HEK293 (cell line): Measurements from ENCODE around the gene CHFR.

Experiments
- AEBP2 ChIP-seq: fragments of 450-650 bp; formaldehyde crosslinking; IDR thresholded peaks from 2 replicates; pipeline ENCODE4 v1.5.1; 2016; ENCODE audit warnings: missing biosample characterization, missing genetic modification characterization, borderline replicate concordance
- EGR2 ChIP-seq: fragments of 450-650 bp; formaldehyde crosslinking; IDR thresholded peaks from 2 replicates; pipeline ENCODE4 v1.5.1; 2016; ENCODE audit warnings: low read depth, missing biosample characterization, missing genetic modification characterization
- FEZF1 ChIP-seq: fragments of 450-650 bp; formaldehyde crosslinking; IDR thresholded peaks from 2 replicates; pipeline ENCODE4 v1.5.1; 2016; ENCODE audit warnings: missing biosample characterization, missing genetic modification characterization
- GLIS2 ChIP-seq: fragments of 450-650 bp; formaldehyde crosslinking; IDR thresholded peaks from 2 replicates; pipeline ENCODE4 v1.5.1; 2016; ENCODE audit warnings: missing biosample characterization, missing genetic modification characterization
- KLF1 ChIP-seq: fragments of 450-650 bp; formaldehyde crosslinking; IDR thresholded peaks from 2 replicates; pipeline ENCODE4 v1.5.1; 2016; ENCODE audit warnings: missing biosample characterization, missing genetic modification characterization
- KLF10 ChIP-seq: fragments of 450-650 bp; IDR thresholded peaks from 2 replicates; pipeline ENCODE4 v1.5.1; 2018; ENCODE audit warnings: missing biosample characterization, mild to moderate bottlenecking, missing genetic modification characterization
- PRDM6 ChIP-seq: fragments of 450-650 bp; formaldehyde crosslinking; IDR thresholded peaks from 2 replicates; pipeline ENCODE4 v1.5.1; 2017; ENCODE audit warnings: missing biosample characterization, missing genetic modification characterization
- REPIN1 ChIP-seq: fragments of 450-650 bp; formaldehyde crosslinking; IDR thresholded peaks from 2 replicates; pipeline ENCODE4 v1.5.1; 2017; ENCODE audit warnings: missing biosample characterization, missing genetic modification characterization, low read depth
- SCRT2 ChIP-seq: fragments of 450-650 bp; formaldehyde crosslinking; IDR thresholded peaks from 2 replicates; pipeline ENCODE4 v1.5.1; 2016; ENCODE audit warnings: missing biosample characterization, missing genetic modification characterization
- ZBTB49 ChIP-seq: fragments of 450-650 bp; formaldehyde crosslinking; IDR thresholded peaks from 2 replicates; pipeline ENCODE4 v1.5.1; 2016; ENCODE audit warnings: missing biosample characterization, missing genetic modification characterization, low read depth
- ZNF138 ChIP-seq: fragments of 450-650 bp; formaldehyde crosslinking; IDR thresholded peaks from 2 replicates; pipeline ENCODE4 v1.5.1; 2016; ENCODE audit warnings: missing biosample characterization, missing genetic modification characterization, borderline replicate concordance
- ZNF155 ChIP-seq: fragments of 450-650 bp; formaldehyde crosslinking; IDR thresholded peaks from 2 replicates; pipeline ENCODE4 v1.5.1; 2016; ENCODE audit warnings: missing biosample characterization, missing genetic modification characterization
- ZNF174 ChIP-seq: fragments of 450-650 bp; formaldehyde crosslinking; IDR thresholded peaks from 2 replicates; pipeline ENCODE4 v1.5.0; 2017; ENCODE audit warnings: missing biosample characterization, mild to moderate bottlenecking, missing genetic modification characterization
- ZNF266 ChIP-seq: fragments of 450-650 bp; formaldehyde crosslinking; IDR thresholded peaks from 2 replicates; pipeline ENCODE4 v1.5.1; 2016; ENCODE audit warnings: missing biosample characterization, missing genetic modification characterization, low read depth
- ZNF274 ChIP-seq, 2 experiments: fragments of 200-500 bp in 1 of 2; fragments of 450-650 bp in 1 of 2; sonication (Bioruptor generic) in 1 of 2; formaldehyde crosslinking in 1 of 2; IDR thresholded peaks; 2 replicates each; pipeline versions ENCODE4 v1.5.1 to v1.6.1; 2014 to 2016; ENCODE audit warnings: borderline replicate concordance in 1 of 2, inconsistent platforms in 1 of 2, low read length in 1 of 2, missing biosample characterization in 1 of 2, missing genetic modification characterization in 1 of 2
- ZNF548 ChIP-seq: fragments of 450-650 bp; formaldehyde crosslinking; IDR thresholded peaks from 2 replicates; pipeline ENCODE4 v1.5.1; 2016; ENCODE audit warnings: missing biosample characterization, missing genetic modification characterization
- ZNF837 ChIP-seq: fragments of 450-650 bp; formaldehyde crosslinking; IDR thresholded peaks from 2 replicates; pipeline ENCODE4 v1.5.1; 2016; ENCODE audit warnings: missing biosample characterization, missing genetic modification characterization
- ZSCAN18 ChIP-seq: fragments of 450-650 bp; formaldehyde crosslinking; IDR thresholded peaks from 2 replicates; pipeline ENCODE4 v1.5.1; 2016; ENCODE audit warnings: missing biosample characterization, missing genetic modification characterization
- ZXDB ChIP-seq: fragments of 450-650 bp; formaldehyde crosslinking; IDR thresholded peaks from 2 replicates; pipeline ENCODE4 v1.5.1; 2016; ENCODE audit warnings: missing biosample characterization, missing genetic modification characterization
- TF ChIP-seq, protein P1 (sequence below): sonication (generic); formaldehyde crosslinking; IDR thresholded peaks from 2 replicates; pipeline ENCODE4 v1.8.1; 2022; ENCODE audit warnings: mild to moderate bottlenecking, moderate library complexity, missing genetic modification reagents
- TF ChIP-seq, protein P2 (sequence below): fragments of 450-650 bp; formaldehyde crosslinking; IDR thresholded peaks from 2 replicates; pipeline ENCODE4 v1.5.0; 2017; ENCODE audit warnings: missing biosample characterization, missing genetic modification characterization, borderline replicate concordance
- TF ChIP-seq, protein P3 (sequence below): fragments of 450-650 bp; formaldehyde crosslinking; conservative IDR thresholded peaks from 2 replicates; pipeline ENCODE4 v1.5.1; 2016; ENCODE audit warnings: low read depth, missing biosample characterization, missing genetic modification characterization

The CHFR gene

DNA sequence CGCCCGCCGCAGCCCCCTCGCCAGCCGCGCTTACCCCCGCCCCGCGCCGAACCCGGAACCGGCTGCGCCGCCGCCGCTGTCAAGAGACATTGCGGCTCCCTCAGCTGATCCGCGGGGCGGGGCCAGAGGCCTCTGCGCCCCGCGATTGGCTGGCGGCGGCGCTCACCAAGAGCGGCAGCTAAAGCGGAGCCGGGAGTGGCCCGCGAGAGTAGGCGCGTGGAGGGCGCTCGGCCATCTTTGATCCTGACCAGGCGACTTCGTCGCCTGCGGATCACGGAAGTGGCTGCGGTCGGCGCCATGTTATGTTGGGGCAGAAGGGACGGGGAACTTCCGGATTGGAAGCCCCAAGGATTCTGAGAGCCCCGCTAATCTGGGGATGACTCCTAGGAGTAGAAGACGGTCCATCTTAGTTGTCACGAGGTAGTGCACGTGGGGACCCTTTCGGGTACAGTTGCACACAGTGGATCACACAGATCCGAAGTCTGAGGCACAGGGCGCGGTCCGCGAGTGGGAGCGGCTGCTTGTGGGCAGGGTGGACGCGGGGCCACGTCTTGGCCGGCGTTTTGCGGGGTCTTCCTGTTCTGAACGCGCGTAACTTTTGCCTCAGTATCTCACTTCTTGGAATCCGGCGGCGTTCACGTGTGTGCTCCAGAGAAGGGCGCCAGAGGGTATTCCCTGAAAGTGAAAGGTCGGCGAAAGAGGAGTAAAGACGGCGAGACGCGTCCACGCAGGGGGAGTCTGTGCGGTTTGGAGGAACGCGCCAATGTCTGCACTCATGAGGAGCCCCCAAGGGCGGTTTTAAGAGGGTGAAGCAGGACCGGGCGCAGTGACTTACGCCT, at the start of gene CHFR (continued):
- TF ChIP-seq ZBTB49 (tag by site-specific recombination): no peak
- no peak for TF ChIP-seq ZNF138 (tag by site-specific recombination)
- TF ChIP-seq KLF1 (tag by site-specific recombination): no peak; the same call in 1 of the 2 replicates
- no peak for TF ChIP-seq ZNF274 (IDR thresholded peaks at IDR 0.05; ENCODE audit: low read length)
- TF ChIP-seq ZNF274 (tag by site-specific recombination; IDR thresholded peaks at IDR 0.05; ENCODE audit: borderline replicate concordance): no peak
- TF ChIP-seq ZXDB (tag by site-specific recombination): peak; percentile 82
- no peak for TF ChIP-seq ZNF155 (tag by site-specific recombination)
- no peak for TF ChIP-seq ZNF174 (tag by site-specific recombination)
- no peak for TF ChIP-seq ZNF548 (tag by site-specific recombination)
- TF ChIP-seq, protein P1, sequence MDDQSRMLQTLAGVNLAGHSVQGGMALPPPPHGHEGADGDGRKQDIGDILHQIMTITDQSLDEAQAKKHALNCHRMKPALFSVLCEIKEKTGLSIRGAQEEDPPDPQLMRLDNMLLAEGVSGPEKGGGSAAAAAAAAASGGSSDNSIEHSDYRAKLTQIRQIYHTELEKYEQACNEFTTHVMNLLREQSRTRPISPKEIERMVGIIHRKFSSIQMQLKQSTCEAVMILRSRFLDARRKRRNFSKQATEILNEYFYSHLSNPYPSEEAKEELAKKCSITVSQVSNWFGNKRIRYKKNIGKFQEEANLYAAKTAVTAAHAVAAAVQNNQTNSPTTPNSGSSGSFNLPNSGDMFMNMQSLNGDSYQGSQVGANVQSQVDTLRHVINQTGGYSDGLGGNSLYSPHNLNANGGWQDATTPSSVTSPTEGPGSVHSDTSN (CRISPR knock-in tag): no peak
- no peak for TF ChIP-seq ZSCAN18 (tag by site-specific recombination)
- TF ChIP-seq SCRT2 (tag by site-specific recombination): no peak
- TF ChIP-seq ZNF266 (tag by site-specific recombination): no peak
- TF ChIP-seq FEZF1 (tag by site-specific recombination): no peak
- no peak for TF ChIP-seq AEBP2
- TF ChIP-seq GLIS2: no peak
- TF ChIP-seq, protein P2, sequence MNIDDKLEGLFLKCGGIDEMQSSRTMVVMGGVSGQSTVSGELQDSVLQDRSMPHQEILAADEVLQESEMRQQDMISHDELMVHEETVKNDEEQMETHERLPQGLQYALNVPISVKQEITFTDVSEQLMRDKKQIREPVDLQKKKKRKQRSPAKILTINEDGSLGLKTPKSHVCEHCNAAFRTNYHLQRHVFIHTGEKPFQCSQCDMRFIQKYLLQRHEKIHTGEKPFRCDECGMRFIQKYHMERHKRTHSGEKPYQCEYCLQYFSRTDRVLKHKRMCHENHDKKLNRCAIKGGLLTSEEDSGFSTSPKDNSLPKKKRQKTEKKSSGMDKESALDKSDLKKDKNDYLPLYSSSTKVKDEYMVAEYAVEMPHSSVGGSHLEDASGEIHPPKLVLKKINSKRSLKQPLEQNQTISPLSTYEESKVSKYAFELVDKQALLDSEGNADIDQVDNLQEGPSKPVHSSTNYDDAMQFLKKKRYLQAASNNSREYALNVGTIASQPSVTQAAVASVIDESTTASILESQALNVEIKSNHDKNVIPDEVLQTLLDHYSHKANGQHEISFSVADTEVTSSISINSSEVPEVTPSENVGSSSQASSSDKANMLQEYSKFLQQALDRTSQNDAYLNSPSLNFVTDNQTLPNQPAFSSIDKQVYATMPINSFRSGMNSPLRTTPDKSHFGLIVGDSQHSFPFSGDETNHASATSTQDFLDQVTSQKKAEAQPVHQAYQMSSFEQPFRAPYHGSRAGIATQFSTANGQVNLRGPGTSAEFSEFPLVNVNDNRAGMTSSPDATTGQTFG (tag by site-specific recombination): no peak
- TF ChIP-seq REPIN1 (tag by site-specific recombination): no peak
- TF ChIP-seq, protein P3, sequence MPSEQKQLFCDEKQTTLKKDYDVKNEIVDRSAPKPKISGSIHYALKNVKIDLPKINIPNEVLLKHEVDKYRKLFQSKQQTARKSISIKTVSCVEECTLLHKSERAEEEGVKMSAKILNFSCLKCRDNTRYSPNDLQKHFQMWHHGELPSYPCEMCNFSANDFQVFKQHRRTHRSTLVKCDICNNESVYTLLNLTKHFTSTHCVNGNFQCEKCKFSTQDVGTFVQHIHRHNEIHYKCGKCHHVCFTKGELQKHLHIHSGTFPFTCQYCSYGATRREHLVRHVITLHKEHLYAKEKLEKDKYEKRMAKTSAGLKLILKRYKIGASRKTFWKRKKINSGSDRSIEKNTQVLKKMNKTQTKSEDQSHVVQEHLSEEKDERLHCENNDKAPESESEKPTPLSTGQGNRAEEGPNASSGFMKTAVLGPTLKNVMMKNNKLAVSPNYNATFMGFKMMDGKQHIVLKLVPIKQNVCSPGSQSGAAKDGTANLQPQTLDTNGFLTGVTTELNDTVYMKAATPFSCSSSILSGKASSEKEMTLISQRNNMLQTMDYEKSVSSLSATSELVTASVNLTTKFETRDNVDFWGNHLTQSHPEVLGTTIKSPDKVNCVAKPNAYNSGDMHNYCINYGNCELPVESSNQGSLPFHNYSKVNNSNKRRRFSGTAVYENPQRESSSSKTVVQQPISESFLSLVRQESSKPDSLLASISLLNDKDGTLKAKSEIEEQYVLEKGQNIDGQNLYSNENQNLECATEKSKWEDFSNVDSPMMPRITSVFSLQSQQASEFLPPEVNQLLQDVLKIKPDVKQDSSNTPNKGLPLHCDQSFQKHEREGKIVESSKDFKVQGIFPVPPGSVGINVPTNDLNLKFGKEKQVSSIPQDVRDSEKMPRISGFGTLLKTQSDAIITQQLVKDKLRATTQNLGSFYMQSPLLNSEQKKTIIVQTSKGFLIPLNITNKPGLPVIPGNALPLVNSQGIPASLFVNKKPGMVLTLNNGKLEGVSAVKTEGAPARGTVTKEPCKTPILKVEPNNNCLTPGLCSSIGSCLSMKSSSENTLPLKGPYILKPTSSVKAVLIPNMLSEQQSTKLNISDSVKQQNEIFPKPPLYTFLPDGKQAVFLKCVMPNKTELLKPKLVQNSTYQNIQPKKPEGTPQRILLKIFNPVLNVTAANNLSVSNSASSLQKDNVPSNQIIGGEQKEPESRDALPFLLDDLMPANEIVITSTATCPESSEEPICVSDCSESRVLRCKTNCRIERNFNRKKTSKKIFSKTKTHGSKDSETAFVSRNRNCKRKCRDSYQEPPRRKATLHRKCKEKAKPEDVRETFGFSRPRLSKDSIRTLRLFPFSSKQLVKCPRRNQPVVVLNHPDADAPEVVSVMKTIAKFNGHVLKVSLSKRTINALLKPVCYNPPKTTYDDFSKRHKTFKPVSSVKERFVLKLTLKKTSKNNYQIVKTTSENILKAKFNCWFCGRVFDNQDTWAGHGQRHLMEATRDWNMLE (tag by site-specific recombination): peak; percentile 99
- no peak for TF ChIP-seq PRDM6
- no peak for TF ChIP-seq ZNF837
- TF ChIP-seq EGR2 (tag by site-specific recombination): no peak
- peak; percentile 32; the same call in 1 of the 2 replicates for TF ChIP-seq KLF10 (tag by site-specific recombination)
